Liver (tissue), 3 donors: Measurements from ENCODE around the gene ZFYVE19.

Experiments
- FOXA1 ChIP-seq: IDR thresholded peaks from 2 replicates; pipeline ENCODE4 v1.6.1; 2016; ENCODE audit warnings: antibody characterized with exemption
- GABPA ChIP-seq, 2 donors: IDR thresholded peaks in 1 of 2; conservative IDR thresholded peaks in 1 of 2; 2 replicates each; pipeline ENCODE4 v1.6.1; 2016; ENCODE audit warnings: antibody characterized with exemption in 2 of 2, mild to moderate bottlenecking in 1 of 2, moderate library complexity in 1 of 2
- HNF4A ChIP-seq, 2 donors: conservative IDR thresholded peaks; 2 replicates each; pipeline ENCODE4 v1.6.1; 2016; ENCODE audit warnings: antibody characterized with exemption in 2 of 2, mild to moderate bottlenecking in 2 of 2
- JUND ChIP-seq, 2 donors: IDR thresholded peaks; 2 replicates each; pipeline ENCODE4 v1.6.1; 2016; ENCODE audit warnings: antibody characterized with exemption in 2 of 2
- RAD21 ChIP-seq, 2 donors: IDR thresholded peaks; 2 replicates each; pipeline ENCODE4 v1.6.1; 2016; ENCODE audit warnings: antibody characterized with exemption in 2 of 2, mild to moderate bottlenecking in 2 of 2
- SP1 ChIP-seq: IDR thresholded peaks from 2 replicates; pipeline ENCODE4 v1.6.1; 2018; ENCODE audit warnings: antibody characterized with exemption, mild to moderate bottlenecking
- YY1 ChIP-seq: IDR thresholded peaks from 2 replicates; pipeline ENCODE4 v1.6.1; 2016; ENCODE audit warnings: antibody characterized with exemption, mild to moderate bottlenecking
- TF ChIP-seq, protein P1 (sequence below): fragments of 150-350 bp; IDR thresholded peaks from 2 replicates; pipeline ENCODE4 v1.5.1; 2017; ENCODE audit warnings: improper control_type of control experiment, low read depth, low read length; ENCODE audit not compliant: missing input control
- TF ChIP-seq, protein P2 (sequence below): IDR thresholded peaks from 2 replicates; pipeline ENCODE4 v1.6.1; 2016; ENCODE audit warnings: antibody characterized with exemption
- TF ChIP-seq, protein P3 (sequence below): IDR thresholded peaks from 2 replicates; pipeline ENCODE4 v1.6.1; 2016; ENCODE audit warnings: antibody characterized with exemption
- TF ChIP-seq, protein P4 (sequence below): IDR thresholded peaks from 2 replicates; pipeline ENCODE4 v1.6.1; 2016; ENCODE audit warnings: antibody characterized with exemption, mild to moderate bottlenecking
- donor health status: healthy.
- donor health status: healthy.

DNA sequence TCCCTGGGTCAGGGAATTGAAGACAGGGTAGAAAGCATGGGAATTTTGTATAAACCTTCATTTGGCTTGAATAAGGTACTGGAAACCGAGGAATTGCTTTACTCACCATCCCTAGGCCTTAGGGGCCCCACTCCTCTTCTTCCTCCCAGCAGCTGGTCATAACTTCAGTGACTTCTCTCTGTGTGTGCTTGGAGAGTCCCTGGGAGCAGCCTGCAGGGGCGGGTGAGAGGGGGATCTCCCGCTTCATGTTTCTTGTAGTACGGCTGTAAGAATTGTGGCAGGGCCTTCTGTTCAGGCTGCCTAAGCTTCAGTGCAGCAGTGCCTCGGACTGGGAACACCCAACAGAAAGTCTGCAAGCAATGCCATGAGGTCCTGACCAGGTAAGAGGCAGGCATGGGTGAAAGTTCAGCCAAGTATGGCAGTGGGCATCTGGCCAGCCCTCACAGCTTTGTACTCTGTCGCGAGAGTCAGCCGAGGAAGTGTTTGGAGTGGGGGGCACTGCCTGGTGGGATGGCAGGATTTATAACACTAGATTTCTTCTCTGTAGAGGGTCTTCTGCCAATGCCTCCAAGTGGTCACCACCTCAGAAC is 2.1 kb downstream of the ZFYVE19 start:
- TF ChIP-seq, protein P1, sequence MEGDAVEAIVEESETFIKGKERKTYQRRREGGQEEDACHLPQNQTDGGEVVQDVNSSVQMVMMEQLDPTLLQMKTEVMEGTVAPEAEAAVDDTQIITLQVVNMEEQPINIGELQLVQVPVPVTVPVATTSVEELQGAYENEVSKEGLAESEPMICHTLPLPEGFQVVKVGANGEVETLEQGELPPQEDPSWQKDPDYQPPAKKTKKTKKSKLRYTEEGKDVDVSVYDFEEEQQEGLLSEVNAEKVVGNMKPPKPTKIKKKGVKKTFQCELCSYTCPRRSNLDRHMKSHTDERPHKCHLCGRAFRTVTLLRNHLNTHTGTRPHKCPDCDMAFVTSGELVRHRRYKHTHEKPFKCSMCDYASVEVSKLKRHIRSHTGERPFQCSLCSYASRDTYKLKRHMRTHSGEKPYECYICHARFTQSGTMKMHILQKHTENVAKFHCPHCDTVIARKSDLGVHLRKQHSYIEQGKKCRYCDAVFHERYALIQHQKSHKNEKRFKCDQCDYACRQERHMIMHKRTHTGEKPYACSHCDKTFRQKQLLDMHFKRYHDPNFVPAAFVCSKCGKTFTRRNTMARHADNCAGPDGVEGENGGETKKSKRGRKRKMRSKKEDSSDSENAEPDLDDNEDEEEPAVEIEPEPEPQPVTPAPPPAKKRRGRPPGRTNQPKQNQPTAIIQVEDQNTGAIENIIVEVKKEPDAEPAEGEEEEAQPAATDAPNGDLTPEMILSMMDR: no peak
- TF ChIP-seq FOXA1 (no peak), GABPA (IDR thresholded peaks at IDR 0.05 in 1 of 2, conservative IDR thresholded peaks at IDR 0.05 in 1 of 2) (no peak), RAD21 (IDR thresholded peaks at IDR 0.05) (no peak), HNF4A (conservative IDR thresholded peaks at IDR 0.05) (no peak), YY1 (no peak), SP1 (no peak), JUND (IDR thresholded peaks at IDR 0.05) (no peak)
- TF ChIP-seq, protein P2, sequence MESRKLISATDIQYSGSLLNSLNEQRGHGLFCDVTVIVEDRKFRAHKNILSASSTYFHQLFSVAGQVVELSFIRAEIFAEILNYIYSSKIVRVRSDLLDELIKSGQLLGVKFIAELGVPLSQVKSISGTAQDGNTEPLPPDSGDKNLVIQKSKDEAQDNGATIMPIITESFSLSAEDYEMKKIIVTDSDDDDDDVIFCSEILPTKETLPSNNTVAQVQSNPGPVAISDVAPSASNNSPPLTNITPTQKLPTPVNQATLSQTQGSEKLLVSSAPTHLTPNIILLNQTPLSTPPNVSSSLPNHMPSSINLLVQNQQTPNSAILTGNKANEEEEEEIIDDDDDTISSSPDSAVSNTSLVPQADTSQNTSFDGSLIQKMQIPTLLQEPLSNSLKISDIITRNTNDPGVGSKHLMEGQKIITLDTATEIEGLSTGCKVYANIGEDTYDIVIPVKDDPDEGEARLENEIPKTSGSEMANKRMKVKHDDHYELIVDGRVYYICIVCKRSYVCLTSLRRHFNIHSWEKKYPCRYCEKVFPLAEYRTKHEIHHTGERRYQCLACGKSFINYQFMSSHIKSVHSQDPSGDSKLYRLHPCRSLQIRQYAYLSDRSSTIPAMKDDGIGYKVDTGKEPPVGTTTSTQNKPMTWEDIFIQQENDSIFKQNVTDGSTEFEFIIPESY: no peak
- TF ChIP-seq, protein P3, sequence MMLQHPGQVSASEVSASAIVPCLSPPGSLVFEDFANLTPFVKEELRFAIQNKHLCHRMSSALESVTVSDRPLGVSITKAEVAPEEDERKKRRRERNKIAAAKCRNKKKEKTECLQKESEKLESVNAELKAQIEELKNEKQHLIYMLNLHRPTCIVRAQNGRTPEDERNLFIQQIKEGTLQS: no peak
- TF ChIP-seq, protein P4, sequence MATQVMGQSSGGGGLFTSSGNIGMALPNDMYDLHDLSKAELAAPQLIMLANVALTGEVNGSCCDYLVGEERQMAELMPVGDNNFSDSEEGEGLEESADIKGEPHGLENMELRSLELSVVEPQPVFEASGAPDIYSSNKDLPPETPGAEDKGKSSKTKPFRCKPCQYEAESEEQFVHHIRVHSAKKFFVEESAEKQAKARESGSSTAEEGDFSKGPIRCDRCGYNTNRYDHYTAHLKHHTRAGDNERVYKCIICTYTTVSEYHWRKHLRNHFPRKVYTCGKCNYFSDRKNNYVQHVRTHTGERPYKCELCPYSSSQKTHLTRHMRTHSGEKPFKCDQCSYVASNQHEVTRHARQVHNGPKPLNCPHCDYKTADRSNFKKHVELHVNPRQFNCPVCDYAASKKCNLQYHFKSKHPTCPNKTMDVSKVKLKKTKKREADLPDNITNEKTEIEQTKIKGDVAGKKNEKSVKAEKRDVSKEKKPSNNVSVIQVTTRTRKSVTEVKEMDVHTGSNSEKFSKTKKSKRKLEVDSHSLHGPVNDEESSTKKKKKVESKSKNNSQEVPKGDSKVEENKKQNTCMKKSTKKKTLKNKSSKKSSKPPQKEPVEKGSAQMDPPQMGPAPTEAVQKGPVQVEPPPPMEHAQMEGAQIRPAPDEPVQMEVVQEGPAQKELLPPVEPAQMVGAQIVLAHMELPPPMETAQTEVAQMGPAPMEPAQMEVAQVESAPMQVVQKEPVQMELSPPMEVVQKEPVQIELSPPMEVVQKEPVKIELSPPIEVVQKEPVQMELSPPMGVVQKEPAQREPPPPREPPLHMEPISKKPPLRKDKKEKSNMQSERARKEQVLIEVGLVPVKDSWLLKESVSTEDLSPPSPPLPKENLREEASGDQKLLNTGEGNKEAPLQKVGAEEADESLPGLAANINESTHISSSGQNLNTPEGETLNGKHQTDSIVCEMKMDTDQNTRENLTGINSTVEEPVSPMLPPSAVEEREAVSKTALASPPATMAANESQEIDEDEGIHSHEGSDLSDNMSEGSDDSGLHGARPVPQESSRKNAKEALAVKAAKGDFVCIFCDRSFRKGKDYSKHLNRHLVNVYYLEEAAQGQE: no peak
